ENCODE data around the gene COL6A2. TPM values are rescaled to one million over a fixed set of nuclear protein-coding genes. Genes with fewer than 3 reads are reported as not detected.

The COL6A2 gene
- polyA plus RNA-seq, 3 donors = 0.01 TPM; not detected in 2

- no peak for DNase-seq
- peaks cover 0 to 1% of the 10 kb centered on the region in 2 donors for H3K36me3 Mint-ChIP-seq
- Histone ChIP-seq H2AFZ (ENCODE audit: insufficient read depth, low read depth, low read length, poor library complexity, severe bottlenecking) (no peak overlapping the region), H3K4me3 (replicated peaks in 1 of 3; ENCODE audit: low read depth in 2 of 3, low read length in 3 of 3) (no peak overlapping the region), H3K4me1 (ENCODE audit: control insufficient read depth in 1 of 2, insufficient read depth in 2 of 2, low read length in 2 of 2) (no peaks in the 10 kb centered on the region), H4K20me1 (ENCODE audit: insufficient read depth, low read length) (no peaks in the 10 kb centered on the region), H3K9ac (ENCODE audit: insufficient read depth, low read length, poor library complexity, severe bottlenecking) (no peak overlapping the region), H3K27me3 (ENCODE audit: control insufficient read depth in 2 of 2, insufficient read depth in 2 of 2, low read length in 2 of 2) (no peaks in the 10 kb centered on the region), H3K79me2 (ENCODE audit: insufficient read depth, low read length) (no peaks in the 10 kb centered on the region), H3K36me3 (replicated peaks in 1 of 2; ENCODE audit: control insufficient read depth in 1 of 2, insufficient read depth in 2 of 2, low read length in 2 of 2) (no peaks in the 10 kb centered on the region), H3K4me2 (replicated peaks; ENCODE audit: extremely low read depth, low read length, poor library complexity, severe bottlenecking) (no peak overlapping the region), H3K27ac (ENCODE audit: low read depth in 1 of 2, low read length in 2 of 2) (no peak overlapping the region), H3K9me3 (replicated peaks in 1 of 2; ENCODE audit: control insufficient read depth in 1 of 2, insufficient read depth in 1 of 2, low read length in 2 of 2) (peaks cover 0 to 15% of the 10 kb centered on the region in 2 donors)
- no peak overlapping the region for H3K4me3 Mint-ChIP-seq
- intact Hi-C loops (cut with micrococcal nuclease) = no loop called here
- no peak for TF ChIP-seq CTCF (IDR thresholded peaks at IDR 0.05)
- 100% methylated on average over 1 of the region's 2 CpGs for WGBS (ENCODE audit: insufficient coverage)
- peaks cover 14 to 28% (median 18%) of the 10 kb centered on the region in 7 donors for H3K9me3 Mint-ChIP-seq
- H3K4me1 Mint-ChIP-seq = no peaks in the 10 kb centered on the region
- peaks cover 2 to 5% (median 3%) of the 10 kb centered on the region in 3 donors for H3K27me3 Mint-ChIP-seq (ENCODE audit: low read depth in 3 of 3)
- no peak overlapping the region for H3K27ac Mint-ChIP-seq
Measured at GRCh38 chr21:46171585-46171984, 73.7 kb downstream of the COL6A2 start.

GRCh38 chr21:46171996-46172862, 74.3 kb downstream of the COL6A2 start:
- H3K36me3 ChIP-seq (replicated peaks in 1 of 2; ENCODE audit: control insufficient read depth in 1 of 2, insufficient read depth in 2 of 2, low read length in 2 of 2) = no peaks in the 10 kb centered on the region
- H3K4me2 ChIP-seq (replicated peaks; ENCODE audit: extremely low read depth, low read length, poor library complexity, severe bottlenecking) = no peak overlapping the region
- no peak overlapping the region for H3K4me3 Mint-ChIP-seq
- no peaks in the 10 kb centered on the region for H3K4me1 Mint-ChIP-seq
- no peaks in the 10 kb centered on the region for H3K4me1 ChIP-seq (ENCODE audit: control insufficient read depth in 1 of 2, insufficient read depth in 2 of 2, low read length in 2 of 2)
- H3K4me3 ChIP-seq (replicated peaks in 1 of 3; ENCODE audit: low read depth in 2 of 3, low read length in 3 of 3) = no peak overlapping the region
- intact Hi-C loops (cut with micrococcal nuclease) = no loop called here
- WGBS (ENCODE audit: insufficient coverage) = 92% methylated on average over 17 of the region's 21 CpGs
- no peak for DNase-seq
- H3K27me3 Mint-ChIP-seq (ENCODE audit: low read depth in 3 of 3) = peaks cover 2 to 5% (median 3%) of the 10 kb centered on the region in 3 donors
- H2AFZ ChIP-seq (ENCODE audit: insufficient read depth, low read depth, low read length, poor library complexity, severe bottlenecking) = no peak overlapping the region
- no peaks in the 10 kb centered on the region for H4K20me1 ChIP-seq (ENCODE audit: insufficient read depth, low read length)
- no peak overlapping the region for H3K9ac ChIP-seq (ENCODE audit: insufficient read depth, low read length, poor library complexity, severe bottlenecking)
- peaks cover 17 to 32% (median 21%) of the 10 kb centered on the region in 7 donors for H3K9me3 Mint-ChIP-seq
- H3K27me3 ChIP-seq (ENCODE audit: control insufficient read depth in 2 of 2, insufficient read depth in 2 of 2, low read length in 2 of 2) = no peaks in the 10 kb centered on the region
- H3K79me2 ChIP-seq (ENCODE audit: insufficient read depth, low read length) = no peaks in the 10 kb centered on the region
- H3K36me3 Mint-ChIP-seq = no peaks in the 10 kb centered on the region
- TF ChIP-seq CTCF (IDR thresholded peaks at IDR 0.05) = no peak
- H3K9me3 ChIP-seq (replicated peaks in 1 of 2; ENCODE audit: control insufficient read depth in 1 of 2, insufficient read depth in 1 of 2, low read length in 2 of 2) = peaks cover 0 to 15% of the 10 kb centered on the region in 2 donors
- peak overlapping the region in 1 of 7 donors; percentile 56 for H3K27ac Mint-ChIP-seq
- no peak overlapping the region for H3K27ac ChIP-seq (ENCODE audit: low read depth in 1 of 2, low read length in 2 of 2)

All from CD14-positive monocyte (primary cell).